HG03066 (cell line): Measurements from ENCODE around the gene AFP.
A peak's percentile ranks its signal among the peaks of the same experiment; 100 is the strongest.

ENCODE experiments used
- ATAC-seq: cut with Tn5 transposase; IDR thresholded peaks from one replicate; pipeline ENCODE4 v1.9.1; 2021; ENCODE audit warnings: low read depth; ENCODE audit not compliant: unreplicated experiment

Gene AFP

DNA sequence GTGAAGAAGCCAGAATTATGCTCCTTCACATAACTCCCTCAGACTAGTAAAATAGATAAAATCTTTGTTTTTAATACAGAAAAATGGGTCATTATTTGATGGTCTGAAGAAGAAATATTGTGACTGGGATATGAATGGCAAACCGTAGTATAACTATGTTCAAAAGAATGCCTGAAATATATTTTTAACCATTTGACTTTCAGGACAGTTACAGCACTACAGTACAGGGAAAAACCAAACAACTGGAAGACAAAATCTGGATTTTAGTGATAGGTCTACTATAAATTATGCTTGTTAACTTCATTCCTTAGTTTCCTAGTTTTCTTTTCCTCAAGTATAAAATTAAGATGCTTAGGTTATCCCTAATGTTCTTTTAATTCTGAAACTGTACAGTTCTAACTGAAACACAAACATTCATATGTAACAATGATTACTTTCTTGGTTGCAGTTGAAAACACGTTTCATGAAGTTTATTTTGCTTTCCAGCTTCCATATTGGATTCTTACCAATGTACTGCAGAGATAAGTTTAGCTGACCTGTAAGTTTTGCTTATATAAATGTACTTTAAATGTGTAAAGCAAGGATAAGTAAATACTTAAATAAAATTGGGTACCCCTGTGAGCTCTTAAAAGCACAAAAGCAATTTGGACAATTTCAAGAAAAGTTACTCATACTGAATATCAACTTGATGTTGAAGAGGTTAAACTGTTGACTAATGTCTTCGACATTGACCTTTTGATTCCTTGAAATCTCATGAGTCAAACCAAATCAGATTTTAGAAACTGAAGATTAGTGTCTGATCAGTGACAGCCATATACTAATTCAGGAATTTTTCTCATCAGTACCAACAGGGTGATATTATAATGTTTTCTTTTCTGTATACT is 895 bp downstream of the AFP start:
- no peak for ATAC-seq

DNA sequence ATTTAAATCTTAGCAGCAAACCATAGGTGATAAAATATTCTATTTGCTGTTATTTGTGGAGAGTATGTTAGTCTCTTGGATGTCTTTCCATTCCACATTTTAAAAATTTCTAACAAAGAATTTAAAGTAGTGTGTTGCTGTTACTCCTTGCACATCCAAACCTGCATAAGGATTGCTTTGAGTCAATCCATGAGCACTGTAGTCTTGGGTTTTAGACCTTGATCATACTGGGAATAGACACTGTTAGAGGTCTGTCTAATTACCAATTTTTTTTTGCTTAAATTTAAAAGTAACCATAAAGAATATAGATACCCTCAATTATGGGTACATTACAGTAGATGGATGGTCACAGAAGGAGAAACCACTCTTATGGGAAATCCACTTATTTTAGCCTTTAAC is 1.5 kb downstream of the AFP start:
- ATAC-seq: no peak

DNA sequence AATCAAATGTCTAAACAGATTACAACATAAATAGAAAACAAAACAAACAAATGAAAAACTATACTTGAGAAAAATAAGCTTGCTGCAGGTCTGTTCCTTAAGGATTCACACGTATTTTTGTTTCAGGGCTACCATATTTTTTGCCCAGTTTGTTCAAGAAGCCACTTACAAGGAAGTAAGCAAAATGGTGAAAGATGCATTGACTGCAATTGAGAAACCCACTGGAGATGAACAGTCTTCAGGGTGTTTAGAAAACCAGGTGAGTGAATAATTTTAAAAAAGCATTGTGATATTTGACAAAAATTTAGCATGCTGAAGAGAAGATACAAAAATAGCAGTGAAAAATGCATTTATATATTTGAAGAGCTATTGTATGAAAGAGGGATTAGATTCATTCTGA is 2.0 kb downstream of the AFP start:
- ATAC-seq: no peak

DNA sequence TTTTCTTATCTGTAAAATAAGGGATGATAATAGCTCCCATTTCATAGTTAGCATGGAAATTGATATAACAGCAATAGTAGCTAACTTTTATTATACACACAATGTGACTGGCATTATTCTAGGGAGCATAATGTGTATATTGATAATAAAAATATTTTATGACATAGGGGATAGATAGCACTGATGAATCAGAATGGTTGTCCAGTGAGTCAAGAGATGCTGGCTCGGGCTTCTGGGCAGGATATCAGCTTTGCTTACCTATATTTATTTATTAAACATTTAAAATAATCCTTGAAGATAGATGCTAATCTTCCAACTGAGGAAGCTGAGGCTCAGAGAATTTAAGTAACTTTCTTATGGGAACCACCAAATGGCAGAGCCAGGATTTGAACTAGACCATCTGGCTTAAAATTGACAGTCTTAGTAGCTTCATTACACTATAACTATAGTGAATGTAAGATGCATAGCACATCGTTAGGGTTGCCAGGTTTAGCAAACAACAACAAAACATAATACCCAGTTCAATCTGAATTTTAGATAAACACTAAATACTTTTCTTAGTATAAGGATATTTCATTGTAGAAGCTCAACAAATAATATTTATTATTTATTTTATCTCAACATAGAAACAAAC is 2.7 kb downstream of the AFP start:
- ATAC-seq: no peak

DNA sequence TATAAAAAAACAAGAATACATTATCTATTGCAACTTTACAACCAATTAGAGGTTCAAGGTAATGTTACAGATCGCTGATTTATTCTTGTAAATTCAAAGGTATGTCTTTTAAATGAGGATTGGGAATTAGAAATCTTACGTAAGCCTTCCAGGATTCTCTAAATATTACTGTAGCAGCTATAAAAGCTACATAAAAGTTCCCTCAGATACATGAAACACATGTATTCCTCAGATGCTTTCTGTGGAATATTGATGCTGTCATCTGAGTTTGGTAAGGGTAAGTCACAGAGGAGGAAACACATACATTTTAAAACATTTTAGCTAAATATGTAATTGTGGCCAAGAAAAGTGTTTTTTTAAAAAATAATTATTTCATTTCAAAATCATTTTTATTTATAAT is 3.4 kb downstream of the AFP start:
- ATAC-seq: no peak

DNA sequence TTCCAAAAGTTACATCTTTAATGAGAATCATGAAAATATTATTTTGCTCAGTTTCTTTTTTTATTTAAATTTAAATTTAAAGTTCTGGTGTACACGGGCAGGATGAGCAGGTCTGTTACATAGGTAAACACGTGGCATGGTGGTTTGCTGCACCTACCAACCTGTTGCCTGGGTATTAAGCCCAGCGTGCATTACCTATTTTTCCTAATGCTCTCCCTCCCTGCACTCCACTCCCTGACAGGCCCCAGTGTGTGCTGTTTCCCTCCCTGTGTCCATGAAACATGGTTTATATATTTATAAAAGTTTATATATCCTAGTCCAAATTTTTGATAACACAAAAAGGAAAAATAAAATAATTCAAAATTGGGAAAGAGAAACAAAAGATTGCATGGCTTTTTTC is 4.0 kb downstream of the AFP start:
- no peak for ATAC-seq

DNA sequence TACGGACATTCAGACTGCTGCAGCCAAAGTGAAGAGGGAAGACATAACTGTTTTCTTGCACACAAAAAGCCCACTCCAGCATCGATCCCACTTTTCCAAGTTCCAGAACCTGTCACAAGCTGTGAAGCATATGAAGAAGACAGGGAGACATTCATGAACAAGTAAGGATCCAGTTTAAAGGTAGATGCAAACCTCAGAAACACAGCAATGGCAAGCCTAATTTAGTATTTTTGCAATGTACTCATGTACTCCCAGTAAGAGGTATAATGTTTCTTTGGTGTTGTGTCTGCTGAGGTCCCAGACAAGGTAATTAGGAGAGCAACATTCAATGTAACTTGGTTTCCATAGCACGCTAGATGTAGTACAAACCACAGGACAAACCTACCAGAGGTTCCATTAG is 4.6 kb downstream of the AFP start:
- no peak for ATAC-seq

DNA sequence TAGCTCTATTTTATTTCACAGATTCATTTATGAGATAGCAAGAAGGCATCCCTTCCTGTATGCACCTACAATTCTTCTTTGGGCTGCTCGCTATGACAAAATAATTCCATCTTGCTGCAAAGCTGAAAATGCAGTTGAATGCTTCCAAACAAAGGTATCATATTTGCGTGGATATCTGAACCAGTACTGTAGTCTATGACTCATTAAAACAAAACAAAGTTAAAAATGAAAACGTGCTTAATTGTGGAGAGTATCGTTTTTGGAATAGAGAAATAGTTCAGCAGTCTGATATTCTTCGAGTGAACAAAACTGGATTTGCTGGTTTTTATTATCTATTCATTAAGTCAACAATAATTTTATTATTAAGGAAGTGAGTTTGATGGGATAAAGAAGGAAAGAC is 6.3 kb downstream of the AFP start:
- no peak for ATAC-seq

DNA sequence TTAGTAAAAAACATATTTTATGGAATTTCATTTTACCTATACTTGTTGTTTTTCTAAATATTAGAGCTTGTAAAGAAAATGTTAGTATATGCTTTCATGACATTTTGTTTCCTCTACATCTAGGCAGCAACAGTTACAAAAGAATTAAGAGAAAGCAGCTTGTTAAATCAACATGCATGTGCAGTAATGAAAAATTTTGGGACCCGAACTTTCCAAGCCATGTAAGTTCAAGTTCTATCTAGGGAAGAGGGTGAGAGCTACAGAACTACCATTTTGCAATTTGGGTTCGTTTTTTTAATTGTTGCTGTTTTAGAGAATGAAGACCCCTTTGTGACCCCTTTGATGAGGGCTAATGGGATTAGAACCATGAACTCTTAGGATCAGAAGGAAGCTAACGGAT is 7.2 kb downstream of the AFP start:
- ATAC-seq: no peak

DNA sequence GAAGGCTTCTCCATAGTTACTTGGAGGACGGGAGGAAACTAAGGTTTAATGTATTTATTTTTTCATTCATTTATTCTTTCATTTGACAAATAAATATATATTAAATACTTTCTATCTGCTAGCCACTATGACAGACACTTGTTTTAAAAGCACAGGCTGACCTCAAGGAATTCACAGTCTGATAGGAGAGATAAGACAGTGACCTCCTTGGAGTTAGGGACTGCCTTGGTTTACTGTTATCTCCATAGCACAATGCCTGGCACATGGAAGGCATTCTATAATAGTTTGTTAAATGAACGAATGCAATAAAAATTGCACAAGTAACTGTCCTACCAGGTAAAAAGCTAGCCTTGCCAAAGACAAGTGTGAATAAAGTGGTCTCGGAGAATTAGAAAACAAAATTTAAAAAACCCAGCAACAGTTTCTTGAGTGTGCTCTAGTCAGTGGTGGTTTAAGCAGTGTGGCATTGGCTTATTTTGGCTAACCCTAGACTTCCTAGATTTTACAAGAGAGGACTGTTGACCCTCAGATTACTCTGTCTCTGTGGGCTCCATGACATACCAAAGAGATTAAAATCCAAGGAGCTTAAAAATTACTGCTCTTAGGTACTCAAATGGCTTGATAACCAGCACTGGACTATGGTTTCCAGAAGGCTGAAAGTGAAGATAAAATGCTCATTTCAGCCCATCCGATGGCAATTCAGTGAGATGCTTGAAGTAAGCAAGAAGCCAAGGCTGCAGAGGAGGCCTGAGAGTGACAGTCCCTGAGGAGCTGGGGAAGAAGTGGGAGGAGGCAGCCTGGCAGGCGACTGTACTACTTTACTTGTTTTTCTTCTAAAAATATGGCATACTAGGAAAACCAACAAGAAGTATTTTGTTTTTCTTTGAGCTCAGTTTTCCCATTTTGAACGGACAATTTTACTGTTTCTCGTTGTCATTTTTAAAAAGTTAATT is 9.6 kb downstream of the AFP start:
- no peak for ATAC-seq

DNA sequence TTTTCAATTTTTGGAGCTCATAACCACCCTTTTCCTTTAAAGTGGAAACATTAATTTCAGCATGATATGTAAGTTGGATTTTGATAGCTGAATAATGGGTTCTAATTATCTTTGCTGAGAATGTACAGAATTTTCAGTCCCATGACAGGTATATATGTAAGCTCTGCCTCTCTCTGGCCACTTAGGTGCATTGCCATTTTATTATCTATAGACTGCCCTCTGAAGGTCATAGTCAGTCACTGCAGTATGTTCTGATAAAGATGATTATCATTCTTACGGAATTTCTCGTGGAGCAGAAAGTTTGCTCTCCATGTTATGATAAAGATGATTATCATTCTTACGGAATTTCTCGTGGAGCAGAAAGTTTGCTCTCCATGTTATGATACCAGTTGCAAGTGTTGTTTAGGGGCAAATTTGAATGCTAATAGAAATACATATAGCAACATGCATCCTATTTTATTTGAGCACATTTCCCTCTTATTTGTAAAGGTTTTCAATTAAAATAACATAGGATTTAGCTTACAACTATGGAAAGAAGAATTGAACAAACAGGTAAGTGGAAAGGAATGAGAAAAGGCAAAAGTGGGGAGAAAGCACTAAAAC is 10.4 kb downstream of the AFP start:
- peak; percentile 99 for ATAC-seq

DNA sequence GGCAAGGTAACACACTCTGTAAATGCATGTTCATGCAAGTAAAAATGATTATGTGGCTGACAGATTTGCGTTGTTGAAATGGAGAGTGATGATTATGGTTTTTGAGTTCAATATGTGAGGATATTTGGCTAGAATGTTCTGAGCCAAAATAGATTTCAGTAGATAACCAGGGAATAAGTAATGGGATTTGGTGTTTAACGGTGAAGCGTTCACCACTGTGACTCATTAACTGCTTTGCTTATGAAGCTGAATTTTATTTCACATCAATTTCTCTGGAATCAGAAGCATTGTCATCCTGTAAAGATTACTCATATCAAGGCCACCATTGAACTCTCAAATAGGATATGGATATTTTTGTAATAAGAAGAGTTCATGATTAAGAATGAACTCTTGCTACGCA is 11.7 kb downstream of the AFP start:
- ATAC-seq: no peak

DNA sequence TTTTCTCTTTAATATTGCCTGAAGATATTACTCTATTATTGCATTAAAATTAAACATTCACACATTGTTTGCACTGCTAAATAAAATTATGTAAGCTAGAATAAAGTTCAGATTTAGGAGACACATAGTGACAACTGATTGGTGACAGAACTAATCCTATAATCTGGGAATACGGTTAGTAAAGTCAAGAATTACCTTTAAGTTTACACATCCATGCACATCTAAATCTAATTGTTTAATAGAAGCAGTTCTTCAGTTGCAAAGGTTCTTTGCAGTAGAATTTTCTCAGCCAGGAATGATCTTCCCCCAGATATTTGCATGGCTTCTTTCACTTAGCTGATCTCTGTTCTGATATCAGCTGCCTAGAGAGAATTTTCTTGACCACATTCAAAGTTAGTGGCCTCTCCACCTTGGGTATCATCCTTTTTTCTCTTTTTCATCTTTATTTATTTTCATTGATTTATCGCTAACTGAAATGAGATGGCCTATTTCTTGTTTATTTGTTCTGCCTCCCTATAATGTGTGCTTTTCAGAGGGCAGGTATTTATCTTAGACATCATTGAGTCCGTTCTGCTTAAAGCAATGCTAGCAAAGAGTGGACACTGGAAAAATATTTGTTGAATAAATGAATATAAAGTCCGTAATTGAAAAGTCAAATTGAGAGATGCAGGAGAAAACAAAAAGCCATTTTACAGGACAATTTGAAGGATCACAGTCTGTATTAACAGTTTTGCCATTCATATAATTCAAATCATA is 12.6 kb downstream of the AFP start:
- ATAC-seq: no peak

DNA sequence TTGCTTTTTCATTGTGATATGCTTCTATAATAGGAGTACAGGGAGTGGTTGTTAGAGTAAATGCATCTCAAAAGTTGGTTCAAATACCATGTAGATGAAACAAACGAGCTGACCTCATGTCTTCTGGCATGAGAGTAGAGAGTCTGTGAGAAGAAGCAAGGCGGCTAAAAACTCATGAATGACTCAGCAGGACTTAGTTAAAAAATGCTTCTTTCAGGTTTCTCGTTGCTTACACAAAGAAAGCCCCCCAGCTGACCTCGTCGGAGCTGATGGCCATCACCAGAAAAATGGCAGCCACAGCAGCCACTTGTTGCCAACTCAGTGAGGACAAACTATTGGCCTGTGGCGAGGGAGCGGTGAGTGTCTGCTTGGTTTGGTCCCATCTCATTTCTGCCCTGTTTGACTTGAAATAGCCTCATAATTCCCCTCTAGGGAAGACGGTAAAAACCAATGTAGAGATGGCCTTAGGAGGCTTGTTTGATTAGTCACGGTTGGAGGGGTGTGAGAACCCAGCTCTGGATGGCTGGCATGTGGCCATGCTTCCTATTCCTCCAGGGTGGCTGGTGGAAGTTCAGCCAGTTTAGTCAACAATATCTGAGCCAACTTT is 14.5 kb downstream of the AFP start:
- no peak for ATAC-seq

DNA sequence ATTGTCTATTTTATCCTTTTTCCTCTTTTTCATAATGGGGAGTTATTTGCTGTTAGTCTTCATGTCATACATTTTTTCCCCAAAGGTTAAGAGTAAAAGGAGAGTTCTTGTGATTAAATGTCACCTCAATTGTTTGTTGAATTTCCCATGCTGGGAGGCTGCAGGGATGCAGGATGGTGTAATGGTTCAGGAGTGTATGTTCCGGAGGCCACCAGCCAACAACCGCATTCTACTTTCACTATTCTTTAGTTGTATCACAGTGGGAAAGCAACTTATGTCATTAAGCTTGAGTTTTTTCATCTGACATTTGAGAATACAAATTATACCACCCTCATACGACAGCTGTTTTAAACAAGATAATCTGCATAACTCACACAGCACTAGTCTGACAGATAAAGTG is 15.4 kb downstream of the AFP start:
- no peak for ATAC-seq

DNA sequence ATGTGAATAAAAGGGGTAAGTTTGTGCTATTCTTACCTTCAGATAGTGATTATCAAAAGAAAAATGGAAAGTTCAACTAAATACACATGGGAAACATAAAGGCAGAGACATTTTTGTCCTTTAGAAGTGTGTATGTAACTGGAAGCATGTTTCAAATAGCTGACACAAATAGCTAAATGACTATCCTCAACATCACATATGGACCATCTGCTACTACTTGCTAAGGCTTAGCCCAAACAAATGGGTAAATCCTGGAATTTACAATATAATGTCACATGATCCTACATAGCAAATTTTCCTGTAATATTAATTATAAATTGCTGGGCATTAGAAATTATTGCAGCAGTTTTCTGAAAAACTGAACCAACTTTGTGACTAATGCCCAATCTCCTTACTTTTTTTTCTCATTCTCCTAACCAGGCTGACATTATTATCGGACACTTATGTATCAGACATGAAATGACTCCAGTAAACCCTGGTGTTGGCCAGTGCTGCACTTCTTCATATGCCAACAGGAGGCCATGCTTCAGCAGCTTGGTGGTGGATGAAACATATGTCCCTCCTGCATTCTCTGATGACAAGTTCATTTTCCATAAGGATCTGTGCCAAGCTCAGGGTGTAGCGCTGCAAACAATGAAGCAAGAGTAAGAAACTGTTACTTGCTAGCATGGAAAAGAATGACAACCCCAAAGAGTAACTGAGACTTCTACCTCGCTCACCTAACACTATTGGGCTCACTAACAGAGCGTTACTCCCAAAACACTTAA is 16.1 kb downstream of the AFP start:
- no peak for ATAC-seq

DNA sequence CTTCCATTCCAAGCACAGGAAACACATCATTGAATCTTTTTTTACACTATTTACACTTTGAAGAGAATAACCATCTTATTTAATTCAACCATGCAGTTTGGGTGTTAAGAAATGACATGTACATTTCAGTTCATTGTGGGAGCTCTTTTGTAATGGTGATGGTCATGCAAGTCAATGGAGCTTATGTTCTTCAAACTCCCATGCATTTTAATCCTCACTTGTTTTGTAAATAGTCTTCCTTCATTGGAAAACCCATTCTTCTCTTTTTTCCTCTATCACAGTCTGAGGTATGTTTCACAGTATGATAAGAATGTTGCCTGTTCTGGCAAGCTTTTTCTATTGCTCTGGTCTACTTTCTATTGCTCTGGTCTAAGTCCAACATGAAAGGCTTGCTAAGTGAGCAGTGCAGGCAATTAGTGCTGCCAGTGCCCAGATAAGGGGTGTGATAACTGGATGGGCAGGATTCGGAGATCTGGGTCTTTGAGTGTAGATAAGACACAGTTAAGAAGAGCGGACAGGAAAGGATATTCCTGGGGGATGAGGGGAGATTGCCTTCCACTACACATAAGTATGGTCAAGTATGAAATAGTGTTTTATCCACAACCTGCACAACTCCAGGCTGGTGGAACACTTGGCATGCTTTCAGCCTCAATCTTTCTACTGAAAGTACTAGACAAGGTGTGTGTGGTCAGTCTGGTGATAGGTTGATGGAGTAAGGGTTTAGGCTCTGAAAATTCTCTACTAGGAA is 17.1 kb downstream of the AFP start:
- no peak for ATAC-seq

DNA sequence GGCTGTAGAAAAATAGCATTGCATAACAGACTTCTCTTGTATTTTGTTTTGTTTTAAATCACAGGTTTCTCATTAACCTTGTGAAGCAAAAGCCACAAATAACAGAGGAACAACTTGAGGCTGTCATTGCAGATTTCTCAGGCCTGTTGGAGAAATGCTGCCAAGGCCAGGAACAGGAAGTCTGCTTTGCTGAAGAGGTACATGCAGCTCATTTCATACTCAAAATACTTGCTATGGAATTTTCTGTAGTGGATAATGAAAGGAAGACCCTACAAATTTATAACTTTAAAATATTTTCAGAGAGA is 17.6 kb downstream of the AFP start:
- no peak for ATAC-seq
